ENCODE results near the gene FAM50B.

Gene FAM50B

GRCh38 chr6:3873051-3873450 lies 23.9 kb downstream of the FAM50B start:
- no peak for DNase-seq

- no peak for DNase-seq
Observed at GRCh38 chr6:3874069-3874468, 24.9 kb downstream of the FAM50B start.

GRCh38 chr6:3875486-3875885 lies 26.3 kb downstream of the FAM50B start:
- no peak for DNase-seq

GRCh38 chr6:3876101-3876500 lies 26.9 kb downstream of the FAM50B start:
- no peak for DNase-seq

GRCh38 chr6:3876866-3877265 lies 27.7 kb downstream of the FAM50B start:
- no peak for DNase-seq

GRCh38 chr6:3878048-3878666 lies 29.0 kb downstream of the FAM50B start:
- DNase-seq = no peak

GRCh38 chr6:3879194-3879952 lies 30.2 kb downstream of the FAM50B start:
- no peak for DNase-seq

GRCh38 chr6:3881711-3882421 lies 32.7 kb downstream of the FAM50B start:
- no peak for DNase-seq

GRCh38 chr6:3882431-3882830 lies 33.3 kb downstream of the FAM50B start:
- DNase-seq = no peak

- DNase-seq = no peak
Observed at GRCh38 chr6:3882866-3883265, 33.7 kb downstream of the FAM50B start.

- DNase-seq = no peak
Observed at GRCh38 chr6:3884007-3884745, 35.0 kb downstream of the FAM50B start.

GRCh38 chr6:3885262-3886036 lies 36.3 kb downstream of the FAM50B start:
- DNase-seq = no peak

GRCh38 chr6:3887150-3887700 lies 38.1 kb downstream of the FAM50B start:
- DNase-seq = no peak

- no peak for DNase-seq
Observed at GRCh38 chr6:3888153-3888957, 39.2 kb downstream of the FAM50B start.

- no peak for DNase-seq
Observed at GRCh38 chr6:3890047-3890446, 40.9 kb downstream of the FAM50B start.

- DNase-seq = no peak
Observed at GRCh38 chr6:3891883-3892282, 42.7 kb downstream of the FAM50B start.

- DNase-seq = no peak
Observed at GRCh38 chr6:3892603-3893002, 43.4 kb downstream of the FAM50B start.

GRCh38 chr6:3893487-3893886 lies 44.3 kb downstream of the FAM50B start:
- no peak for DNase-seq

GRCh38 chr6:3893917-3894316 lies 44.7 kb downstream of the FAM50B start:
- no peak for DNase-seq

- DNase-seq = no peak
Observed at GRCh38 chr6:3894590-3895311, 45.6 kb downstream of the FAM50B start.

Data from C1 segment of cervical spinal cord (tissue), 14 donors.